Stimulated activated CD8-positive, alpha-beta memory T cell treated with anti-CD3 and anti-CD28 coated beads, Interleukin-12 subunit alpha, Interleukin-12 subunit beta, amount 100 ng/mL, for 4 hours (primary cell): ENCODE data around the gene GIMD1.
"Not testable (repeated sequence)": the region's sequence is repeated elsewhere in the genome, so short reads cannot be mapped to it uniquely, and the experiment has no call there.

Experiments
- DNase-seq: peaks from one replicate; pipeline ENCODE4 v3.0.0-alpha.2; 2020; ENCODE audit warnings: low read depth

The GIMD1 gene

GRCh38 chr4:106351016-106351415 lies 17.6 kb downstream of the GIMD1 start:
- DNase-seq, result no peak

GRCh38 chr4:106347167-106347566 lies 21.4 kb downstream of the GIMD1 start:
- DNase-seq, result no peak

GRCh38 chr4:106344647-106344970 lies 24.0 kb downstream of the GIMD1 start:
- no peak for DNase-seq

DNA sequence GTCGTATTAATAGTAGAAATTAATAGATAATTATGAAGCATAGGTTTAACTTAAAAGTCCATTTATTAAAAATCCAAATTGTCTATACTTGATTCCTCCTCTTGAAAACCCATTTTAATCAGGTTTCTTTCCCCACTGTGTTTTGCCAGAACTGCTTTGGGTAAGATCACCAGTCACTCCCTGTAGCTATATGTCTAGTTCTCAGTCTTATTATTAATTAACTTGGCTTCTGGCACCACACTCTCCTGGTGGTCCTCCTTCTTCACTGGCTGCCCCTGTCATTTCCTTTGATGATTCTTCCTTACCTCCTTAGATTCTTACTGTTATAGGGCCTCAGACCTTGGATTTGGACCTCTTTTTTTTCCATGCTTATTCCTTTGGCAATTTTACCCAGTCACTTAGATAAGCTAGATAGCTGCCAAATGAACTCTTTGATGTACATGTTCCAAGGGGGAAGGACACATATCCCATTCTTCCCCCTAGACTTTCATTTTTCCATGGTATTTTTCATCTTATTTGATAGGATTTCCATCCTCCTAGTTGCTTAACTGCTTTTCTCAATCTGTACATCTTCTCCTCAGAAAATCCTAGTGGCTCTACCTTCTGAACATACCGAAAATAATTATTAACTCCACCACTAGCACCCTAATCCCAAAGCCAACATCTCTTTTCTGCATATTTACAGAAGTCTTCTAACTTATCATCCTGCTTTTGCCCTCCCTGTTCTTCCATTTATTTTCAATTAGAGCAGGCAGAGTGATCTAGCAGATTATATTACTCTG lies 24.5 kb downstream of the GIMD1 start:
- no peak for DNase-seq

DNA sequence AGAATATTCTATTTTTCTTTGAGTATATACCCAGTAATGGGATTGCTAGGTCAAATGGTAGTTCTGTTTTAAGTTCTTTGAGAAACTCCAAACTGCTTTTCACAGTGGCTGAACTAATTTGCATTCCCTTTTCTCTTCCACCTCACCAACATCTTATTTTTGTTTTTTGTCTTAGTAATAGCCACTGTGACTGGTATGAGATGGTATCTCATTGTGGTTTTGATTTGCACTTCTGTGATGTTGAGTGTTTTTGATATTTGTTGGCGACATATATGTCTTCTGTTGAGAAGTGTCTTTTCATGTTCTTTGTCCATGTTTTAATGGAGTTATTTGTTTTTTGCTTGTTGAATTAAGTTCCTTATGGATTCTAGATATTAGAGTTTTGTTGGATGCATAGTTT lies 27.8 kb downstream of the GIMD1 start:
- DNase-seq, result no peak

DNA sequence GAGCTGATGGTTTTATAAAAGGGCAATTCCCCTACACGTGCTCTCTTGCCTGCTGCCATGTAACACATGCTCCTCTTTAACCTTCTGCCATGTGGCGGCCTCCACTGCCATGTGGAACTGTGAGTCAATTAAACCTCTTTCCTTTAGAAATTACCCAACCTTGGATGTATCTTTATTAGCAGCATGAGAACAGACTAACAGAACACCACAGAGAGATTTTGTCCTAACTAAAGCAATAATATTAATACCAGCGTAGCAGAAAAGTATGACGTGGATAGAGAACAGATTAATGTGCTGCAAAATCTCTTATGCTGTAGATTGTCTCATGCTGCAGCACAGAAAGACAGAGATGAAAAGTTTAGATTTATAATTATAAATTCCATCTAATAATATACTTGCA lies 29.1 kb downstream of the GIMD1 start:
- no peak for DNase-seq

GRCh38 chr4:106338671-106339070 lies 29.9 kb downstream of the GIMD1 start:
- no peak for DNase-seq

- DNase-seq, result no peak
Observed at GRCh38 chr4:106337916-106338315, 30.7 kb downstream of the GIMD1 start.

DNA sequence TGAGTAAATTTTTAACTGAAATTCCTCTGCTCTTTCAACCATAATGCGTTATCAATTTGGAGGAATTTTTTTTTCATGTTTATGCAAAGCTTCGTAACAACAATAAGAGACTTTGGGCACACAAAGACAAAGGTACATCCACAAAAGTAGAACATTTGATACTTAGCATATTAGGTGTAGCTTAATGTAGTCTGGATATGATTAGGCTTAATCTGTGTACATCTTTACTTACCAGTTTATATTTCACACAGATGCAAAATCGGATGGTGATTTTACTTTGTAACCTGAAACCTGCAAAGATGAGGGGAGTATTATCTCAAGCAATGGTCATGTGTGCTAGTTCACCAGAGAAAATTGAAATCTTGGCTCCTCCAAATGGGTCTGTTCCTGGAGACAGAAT lies 32.0 kb downstream of the GIMD1 start:
- DNase-seq, result no peak

DNA sequence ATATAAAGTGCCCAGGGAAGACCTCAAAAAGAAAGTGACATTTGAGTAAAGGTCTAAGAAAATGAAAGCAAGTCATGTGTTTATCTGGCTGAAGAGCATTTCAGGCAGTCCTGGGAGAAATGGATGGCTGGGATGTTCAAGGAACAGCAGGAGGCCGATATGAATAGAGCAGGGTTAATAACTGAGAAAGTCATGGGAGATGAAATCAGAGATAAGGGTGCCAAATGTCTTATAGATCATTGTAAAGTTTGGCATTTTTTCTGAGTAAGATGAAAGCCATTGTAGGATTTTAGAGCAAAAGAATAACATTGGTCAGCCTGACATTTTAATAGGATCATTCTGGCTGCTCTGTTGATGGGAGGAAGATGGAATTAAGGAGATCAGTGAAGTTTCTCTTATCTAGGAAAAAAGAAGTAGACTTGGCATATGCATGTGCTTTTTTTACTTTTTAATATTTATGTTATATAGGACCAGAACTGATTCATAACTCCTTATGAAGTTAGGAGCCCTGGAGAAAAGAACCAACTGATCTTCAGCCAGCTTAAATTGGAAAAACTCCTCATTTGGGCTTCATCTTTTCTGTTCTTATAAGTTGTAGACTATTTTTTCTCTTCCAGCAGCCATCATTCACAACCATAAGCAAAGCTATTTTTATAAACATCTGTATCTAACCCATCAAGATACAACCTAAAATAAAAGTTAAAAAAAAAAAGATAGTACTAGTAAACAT lies 33.7 kb downstream of the GIMD1 start:
- DNase-seq, result no peak

DNA sequence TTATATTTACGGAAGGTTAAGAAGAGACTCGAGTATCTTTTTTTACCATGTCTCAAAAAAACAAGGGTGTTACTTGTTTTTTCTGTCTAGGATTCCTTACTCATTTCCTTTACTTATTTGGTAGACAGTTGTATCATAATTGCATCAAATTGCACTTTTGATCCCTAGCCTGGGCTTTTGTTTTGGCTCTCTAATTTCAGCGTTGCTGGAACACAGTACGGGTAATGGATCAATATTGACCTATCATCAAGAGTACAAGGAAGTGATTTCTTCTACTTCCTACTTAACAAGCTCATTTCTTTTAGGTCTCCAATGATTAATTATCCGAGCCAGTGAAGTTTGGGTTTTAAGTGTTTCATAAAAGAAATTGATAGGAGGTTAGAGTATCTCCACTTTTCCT lies 35.4 kb downstream of the GIMD1 start:
- no peak for DNase-seq

GRCh38 chr4:106329041-106329618 lies 39.4 kb downstream of the GIMD1 start:
- DNase-seq, result no peak

DNA sequence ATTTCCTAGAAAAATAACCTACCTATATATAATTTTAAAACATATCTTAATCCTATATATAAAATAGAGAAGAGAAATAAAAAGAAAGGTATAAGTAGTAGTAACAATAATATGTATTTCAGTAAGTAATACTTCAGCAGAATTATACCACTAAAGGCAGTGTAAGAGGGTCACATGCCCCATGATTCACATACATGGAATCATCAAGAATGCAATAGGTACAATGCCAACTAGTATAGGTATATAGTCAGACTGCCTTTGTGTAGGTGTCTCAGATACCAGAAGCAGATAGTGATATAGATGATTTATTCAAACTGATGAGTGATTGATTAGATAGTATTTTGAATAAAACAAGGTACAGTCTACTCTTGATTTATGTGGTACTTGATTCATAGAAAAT lies 42.8 kb downstream of the GIMD1 start:
- DNase-seq, result no peak

GRCh38 chr4:106323119-106323518 lies 45.5 kb downstream of the GIMD1 start:
- DNase-seq, result no peak

DNA sequence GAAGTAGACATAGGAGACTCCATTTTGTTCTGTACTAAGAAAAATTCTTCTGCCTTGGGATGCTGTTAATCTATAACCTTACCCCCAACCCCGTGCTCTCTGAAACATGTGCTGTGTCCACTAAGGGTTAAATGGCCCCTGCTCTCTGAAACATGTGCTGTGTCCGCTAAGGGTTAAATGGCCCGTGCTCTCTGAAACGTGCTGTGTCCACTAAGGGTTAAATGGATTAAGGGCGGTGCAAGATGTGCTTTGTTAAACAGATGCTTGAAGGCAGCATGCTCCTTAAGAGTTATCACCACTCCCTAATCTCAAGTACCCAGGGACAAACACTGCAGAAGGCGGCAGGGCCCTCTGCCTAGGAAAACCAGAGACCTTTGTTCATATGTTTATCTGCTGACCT lies 46.8 kb downstream of the GIMD1 start:
- not testable (repeated sequence) for DNase-seq

GRCh38 chr4:106321168-106321567 lies 47.4 kb downstream of the GIMD1 start:
- not testable (repeated sequence) for DNase-seq

DNA sequence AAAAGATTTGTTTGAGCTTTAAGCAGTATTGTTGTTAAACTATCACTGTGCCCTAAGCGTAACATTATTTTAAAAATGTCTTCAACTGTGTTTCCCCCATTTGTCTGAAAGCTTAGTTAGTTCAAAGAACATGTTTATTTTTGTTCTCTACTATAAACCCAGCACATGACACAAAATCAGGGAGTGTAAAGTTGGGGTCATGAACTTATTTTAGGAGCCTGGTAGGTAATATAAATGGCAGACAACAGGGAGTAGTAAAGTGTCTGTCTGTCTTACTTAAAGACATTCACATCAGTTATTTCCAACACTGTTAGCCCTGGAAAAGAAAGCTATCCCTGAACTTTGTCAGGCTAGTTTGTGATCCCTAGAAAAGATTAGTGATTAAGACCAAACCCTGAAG lies 48.3 kb downstream of the GIMD1 start:
- no peak for DNase-seq

GRCh38 chr4:106318511-106318910 lies 50.1 kb downstream of the GIMD1 start:
- no peak for DNase-seq

GRCh38 chr4:106317815-106318214 lies 50.8 kb downstream of the GIMD1 start:
- DNase-seq, result no peak

DNA sequence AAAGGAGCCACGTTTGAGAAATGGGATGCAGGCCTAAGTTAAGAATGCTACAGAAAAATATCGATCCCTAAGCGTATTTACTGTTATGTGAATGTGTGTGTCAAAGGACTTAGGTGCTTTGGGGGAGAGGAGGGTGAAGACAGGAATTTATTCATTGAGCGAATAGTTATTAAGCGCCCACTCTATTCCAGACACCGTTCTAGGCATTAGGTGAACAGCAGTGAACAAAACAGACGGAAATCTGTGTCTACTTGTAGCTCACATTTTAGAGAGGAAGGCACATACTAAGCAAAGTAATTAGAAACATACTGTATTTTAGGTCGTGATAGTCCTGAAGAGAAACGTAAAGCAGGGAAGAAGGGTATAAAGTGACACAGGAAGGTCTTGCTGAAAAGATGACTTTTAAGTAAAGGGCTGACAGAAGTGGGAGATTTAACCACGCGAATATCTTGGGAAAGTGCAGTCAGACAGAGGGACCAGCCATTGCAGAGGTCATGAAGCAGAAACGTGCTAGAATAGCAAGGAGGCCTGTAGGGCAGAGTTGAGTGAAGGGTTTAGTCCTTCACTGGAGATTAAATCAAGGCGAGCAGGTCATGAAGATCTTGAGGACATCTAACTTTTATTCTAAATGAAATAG lies 51.7 kb downstream of the GIMD1 start:
- DNase-seq, result no peak

GRCh38 chr4:106315968-106316772 lies 52.4 kb downstream of the GIMD1 start, which contains the start of the genes AIMP1 and TBCK:
AIMP1 (plus strand) TSS chr4:106316550; CDS start chr4:106325010, 8,460 bp downstream.
TBCK (minus strand) TSS chr4:106316209; CDS start chr4:106308960, 7,249 bp downstream.
- DNase-seq, result peak; percentile 74

GRCh38 chr4:106315476-106315967 lies 53.1 kb downstream of the GIMD1 start:
- no peak for DNase-seq
